PFSK-1 (cell line): ENCODE results near the gene ERI2.

ENCODE experiments used
- FOXP2 ChIP-seq: optimal IDR thresholded peaks from 2 replicates; pipeline ENCODE3; 2011; ENCODE audit warnings: borderline replicate concordance, control low read depth, inconsistent platforms; ENCODE audit not compliant: insufficient read depth; ENCODE audit errors: extremely low read length, extremely low read depth
- POLR2AphosphoS5 ChIP-seq: IDR thresholded peaks from 2 replicates; pipeline ENCODE4 v1.6.1; 2012; ENCODE audit warnings: low read depth, mild to moderate bottlenecking, control low read depth, low read length, moderate library complexity
- REST ChIP-seq, 2 experiments: IDR thresholded peaks; 2 replicates each; pipeline versions ENCODE4 v1.6.1 to v1.8.0; 2011 to 2012; ENCODE audit warnings: low read depth in 2 of 2, low read length in 2 of 2, control low read depth in 1 of 2, inconsistent platforms in 1 of 2, mild to moderate bottlenecking in 1 of 2, moderate library complexity in 1 of 2; ENCODE audit not compliant: insufficient read depth in 1 of 2
- SIN3A ChIP-seq: IDR thresholded peaks from 2 replicates; pipeline ENCODE4 v1.6.1; 2012; ENCODE audit warnings: mild to moderate bottlenecking, low read length, moderate library complexity, borderline replicate concordance; ENCODE audit not compliant: insufficient read depth
- TAF1 ChIP-seq: IDR thresholded peaks from 2 replicates; pipeline ENCODE4 v1.6.1; 2012; ENCODE audit warnings: low read length, control low read depth, borderline replicate concordance; ENCODE audit not compliant: insufficient read depth

Gene ERI2

GRCh38 chr16:20846030-20846429, 39.8 kb upstream of the ERI2 start:
- no peak for TF ChIP-seq TAF1
- TF ChIP-seq REST (IDR thresholded peaks at IDR 0.05; ENCODE audit: insufficient read depth in 1 of 2, low read depth in 2 of 2, low read length in 2 of 2), result no peak
- TF ChIP-seq FOXP2, result no peak
- TF ChIP-seq SIN3A, result no peak
- TF ChIP-seq POLR2AphosphoS5, result no peak

- no peak for TF ChIP-seq POLR2AphosphoS5
- no peak for TF ChIP-seq TAF1
- TF ChIP-seq SIN3A, result no peak
- no peak for TF ChIP-seq REST (IDR thresholded peaks at IDR 0.05; ENCODE audit: insufficient read depth in 1 of 2, low read depth in 2 of 2, low read length in 2 of 2)
- TF ChIP-seq FOXP2, result no peak
Observed at GRCh38 chr16:20844588-20844987, 38.3 kb upstream of the ERI2 start.

- no peak for TF ChIP-seq TAF1
- TF ChIP-seq FOXP2, result no peak
- TF ChIP-seq REST (IDR thresholded peaks at IDR 0.05; ENCODE audit: insufficient read depth in 1 of 2, low read depth in 2 of 2, low read length in 2 of 2), result no peak
- no peak for TF ChIP-seq POLR2AphosphoS5
- no peak for TF ChIP-seq SIN3A
Observed at GRCh38 chr16:20844054-20844453, 37.8 kb upstream of the ERI2 start.

GRCh38 chr16:20839504-20839903, 33.2 kb upstream of the ERI2 start:
- TF ChIP-seq REST (IDR thresholded peaks at IDR 0.05; ENCODE audit: insufficient read depth in 1 of 2, low read depth in 2 of 2, low read length in 2 of 2) (no peak), SIN3A (no peak), TAF1 (no peak), FOXP2 (no peak), POLR2AphosphoS5 (no peak)

GRCh38 chr16:20838240-20838639, 32.0 kb upstream of the ERI2 start:
- no peak for TF ChIP-seq TAF1
- TF ChIP-seq SIN3A, result no peak
- no peak for TF ChIP-seq REST (IDR thresholded peaks at IDR 0.05; ENCODE audit: insufficient read depth in 1 of 2, low read depth in 2 of 2, low read length in 2 of 2)
- TF ChIP-seq FOXP2, result no peak
